ENCODE data around the gene TRABD2A. TPM values are rescaled to one million over a fixed set of nuclear protein-coding genes. Genes with fewer than 3 reads are reported as not detected.

TRABD2A gene
- total RNA-seq, 2 experiments from 2014 or later = 28.5 to 28.6 TPM

DNA sequence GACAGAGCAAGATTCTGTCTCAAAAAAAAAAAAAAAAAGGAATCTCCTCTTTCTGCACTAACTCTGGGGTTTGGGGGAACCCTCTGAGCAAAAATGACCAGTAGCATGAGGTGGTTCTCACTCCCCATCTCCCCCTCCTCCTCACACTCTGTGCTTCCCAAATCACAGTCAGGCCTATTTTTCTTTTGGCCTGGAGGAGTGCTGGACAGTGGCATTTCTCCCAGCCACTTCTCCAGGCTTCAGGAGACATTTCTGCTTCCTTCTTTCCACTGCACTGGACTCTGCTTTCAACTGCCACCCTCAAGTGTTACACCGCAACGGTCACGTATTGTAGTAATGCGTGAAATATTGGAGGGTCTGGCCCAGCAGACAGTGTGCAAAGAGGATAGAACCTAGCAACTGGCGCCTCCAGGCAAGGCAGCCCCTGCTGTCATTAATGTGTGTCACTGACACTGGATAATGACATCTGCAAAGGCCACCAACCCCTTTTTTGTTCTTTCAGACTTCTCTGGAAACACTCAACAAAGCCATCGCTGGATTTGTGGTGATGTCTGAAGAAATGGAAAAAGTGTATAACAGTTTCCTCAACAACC is 68.9 kb downstream of the TRABD2A start:
- POLR2A ChIA-PET = no interaction called here

GRCh38 chr2:84808279-84808678 is 72.6 kb downstream of the TRABD2A start:
- CTCF ChIA-PET = no interaction called here

More for the DNA sequence above, 68.9 kb downstream of the TRABD2A start:
- CTCF ChIA-PET = interaction anchor here (0.6 kb wide), 1 partner anchor 798 kb away, joined by 3 read pairs; no protein-coding TSS in a partner anchor

DNA sequence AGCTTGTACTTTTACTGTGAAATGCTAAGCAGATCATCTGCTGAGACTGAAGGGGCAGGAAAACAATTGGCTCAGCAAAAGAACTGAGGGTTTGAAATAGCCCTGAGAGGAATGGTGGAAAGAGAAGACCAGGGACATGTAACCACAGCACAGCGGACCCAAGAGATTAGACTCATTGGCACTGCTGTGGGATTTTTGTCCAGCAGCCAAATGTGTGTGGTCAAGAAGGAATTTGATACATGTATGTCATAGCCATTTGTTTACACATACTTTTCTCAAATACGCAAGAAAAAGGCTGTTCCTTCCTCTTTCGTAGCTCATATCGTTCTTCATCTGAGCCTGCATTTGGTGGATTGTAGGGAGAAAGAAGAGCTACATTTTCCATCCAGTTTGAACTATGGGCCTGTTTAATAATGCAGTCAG is 73.8 kb downstream of the TRABD2A start:
- ChIA-PET CTCF (no interaction called here), POLR2A (no interaction called here)

More at GRCh38 chr2:84808279-84808678, 72.6 kb downstream of the TRABD2A start:
- POLR2A ChIA-PET = no interaction called here

- CTCF ChIA-PET = no interaction called here
- POLR2A ChIA-PET = no interaction called here
These were observed 75.5 kb downstream of the TRABD2A start for GRCh38 chr2:84805250-84805958.

GRCh38 chr2:84801811-84802210 is 79.1 kb downstream of the TRABD2A start:
- ChIA-PET POLR2A (no interaction called here), CTCF (no interaction called here)

DNA sequence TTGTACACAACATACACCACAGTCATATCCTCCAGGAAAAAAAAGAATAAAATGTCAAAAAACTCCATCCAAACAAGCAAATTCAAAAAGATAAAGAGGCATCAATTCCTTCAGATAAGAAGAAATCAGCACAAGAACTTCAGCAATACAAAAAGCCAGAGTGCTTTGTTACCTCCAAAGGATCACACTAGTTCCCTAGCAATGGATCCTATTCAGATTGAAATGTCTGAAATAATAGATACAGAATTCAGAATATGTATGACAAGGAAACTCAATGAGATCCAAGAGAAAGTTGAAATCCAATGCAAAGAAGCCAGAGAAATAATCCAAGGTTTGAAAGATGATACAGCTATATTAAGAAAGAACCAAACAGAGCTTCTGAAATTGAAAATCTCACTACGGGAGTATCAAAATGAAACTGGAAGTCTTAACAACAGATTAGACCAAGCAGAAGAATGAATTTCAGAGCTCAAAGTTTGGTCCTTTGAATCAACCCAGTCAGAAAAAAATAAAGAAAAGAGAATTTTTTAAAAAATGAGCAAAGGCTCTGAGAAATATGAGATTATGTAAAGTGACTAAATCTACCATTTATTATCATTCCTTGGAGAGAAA is 80.6 kb downstream of the TRABD2A start:
- POLR2A ChIA-PET = no interaction called here

GRCh38 chr2:84799772-84800171 is 81.1 kb downstream of the TRABD2A start:
- POLR2A ChIA-PET = no interaction called here
- CTCF ChIA-PET = no interaction called here

More for the DNA sequence above, 80.6 kb downstream of the TRABD2A start:
- CTCF ChIA-PET = no interaction called here

DNA sequence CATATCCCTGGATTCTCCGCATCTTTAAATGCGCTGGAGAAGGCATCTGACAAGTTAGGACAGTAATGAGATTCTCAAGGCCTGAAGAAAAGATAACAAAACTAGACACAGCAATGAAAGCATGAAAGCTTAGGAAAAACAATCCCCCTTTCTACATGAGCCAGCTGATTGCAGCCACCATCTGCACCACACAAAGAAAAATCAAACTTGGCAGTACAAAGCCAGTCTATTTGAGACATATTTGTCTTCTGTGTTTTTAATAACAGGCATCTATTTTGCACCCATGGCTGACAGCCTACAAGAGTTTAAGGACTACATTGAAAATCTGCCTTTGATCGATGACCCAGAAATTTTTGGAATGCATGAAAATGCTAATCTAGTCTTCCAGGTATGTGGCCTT is 83.6 kb downstream of the TRABD2A start:
- ChIA-PET CTCF (no interaction called here), POLR2A (no interaction called here)

DNA sequence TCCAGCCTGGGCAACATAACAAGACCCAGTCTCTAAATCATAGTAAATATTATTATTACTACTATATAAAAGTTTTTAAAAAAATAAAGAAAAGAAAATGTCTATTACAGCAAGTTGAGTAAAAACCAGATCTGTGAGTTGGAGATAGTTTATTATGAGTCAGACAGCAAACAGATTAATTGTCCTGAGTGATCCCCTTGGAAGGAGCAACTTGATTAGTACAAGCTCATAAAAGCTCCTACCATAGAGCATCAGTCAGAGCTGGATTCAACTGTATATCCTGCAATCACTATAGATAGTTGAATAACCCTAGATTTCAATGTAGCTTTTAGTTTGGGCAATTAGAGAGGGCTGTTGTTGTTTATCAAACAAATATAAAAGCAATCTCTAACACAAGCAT is 84.1 kb downstream of the TRABD2A start:
- ChIA-PET CTCF (no interaction called here), POLR2A (interaction anchor here (0.5 kb wide), 1 partner anchor 177 kb away, joined by 4 read pairs; no protein-coding TSS in a partner anchor)

GRCh38 chr2:84793641-84794040 is 87.2 kb downstream of the TRABD2A start:
- ChIA-PET CTCF (no interaction called here), POLR2A (no interaction called here)

DNA sequence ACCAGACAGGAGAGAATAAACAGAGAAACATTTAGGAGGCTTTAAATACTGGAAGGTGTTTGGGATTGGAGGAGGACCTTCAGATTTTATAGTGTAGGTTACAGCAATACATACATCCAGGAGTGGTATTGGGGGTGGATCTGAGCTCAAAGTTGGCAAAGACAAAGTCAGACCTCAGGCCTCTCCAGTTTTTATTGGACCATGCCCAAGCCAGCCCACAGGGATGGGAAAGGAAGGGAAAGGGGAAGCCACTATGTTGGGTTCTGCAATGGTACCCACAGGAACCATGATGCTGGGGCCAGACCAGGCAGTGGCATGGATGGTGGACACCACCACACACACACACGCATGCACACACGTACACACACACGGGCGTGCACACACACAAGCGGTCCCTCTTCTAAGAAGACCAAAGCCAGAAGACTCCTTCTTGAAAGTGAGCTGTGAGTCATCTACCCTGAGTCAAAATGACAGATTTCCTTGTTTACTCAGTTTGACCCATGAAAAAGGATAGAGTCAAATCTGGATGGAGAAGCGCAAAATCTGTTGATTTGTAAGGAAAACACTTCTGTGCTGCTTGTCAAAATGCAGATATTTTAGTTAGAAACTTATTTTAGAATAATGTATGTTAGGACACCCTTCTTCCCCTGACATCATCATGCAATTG is 87.9 kb downstream of the TRABD2A start:
- CTCF ChIA-PET = no interaction called here
- POLR2A ChIA-PET = no interaction called here

DNA sequence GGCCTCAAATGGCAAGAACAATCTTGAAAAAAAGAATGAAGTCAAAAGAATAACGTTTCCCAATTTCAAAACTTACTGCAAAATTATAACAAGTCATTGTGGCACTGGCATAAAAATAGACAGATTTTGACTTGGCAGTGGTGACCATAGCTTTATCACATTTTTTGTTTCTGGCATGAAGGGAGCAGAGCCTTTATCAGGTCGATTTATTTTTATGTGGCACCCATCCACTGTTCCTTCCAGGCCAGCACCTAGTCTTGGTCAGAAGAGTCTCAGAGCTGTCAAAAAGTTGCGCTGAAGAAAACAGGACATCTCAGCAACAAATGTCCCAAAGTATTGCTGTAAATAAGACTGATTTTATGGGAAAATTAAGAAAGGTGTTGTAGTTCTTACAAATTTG is 92.4 kb downstream of the TRABD2A start:
- CTCF ChIA-PET = no interaction called here

DNA sequence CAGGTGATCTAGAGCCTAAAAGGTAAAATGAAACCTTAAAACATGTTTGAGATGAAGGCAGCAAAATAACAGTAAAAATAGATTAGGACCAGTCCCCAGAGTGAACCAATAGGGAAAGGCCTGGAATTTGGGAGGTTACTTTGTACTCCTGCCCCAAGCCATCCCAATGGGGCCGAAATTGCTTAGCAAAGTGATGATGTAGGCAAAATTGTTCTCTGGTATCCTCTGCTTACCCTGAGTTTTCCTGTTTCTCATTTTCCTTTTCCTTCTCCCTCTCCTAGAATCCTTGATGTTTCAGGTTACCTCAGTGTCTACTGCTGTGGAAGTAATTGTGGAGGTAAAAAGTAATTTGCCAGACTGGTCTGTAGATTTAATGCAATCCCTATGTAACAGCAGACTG is 92.9 kb downstream of the TRABD2A start:
- ChIA-PET POLR2A (no interaction called here), CTCF (no interaction called here)

More for the DNA sequence above, 92.4 kb downstream of the TRABD2A start:
- POLR2A ChIA-PET = no interaction called here

- CTCF ChIA-PET = interaction anchor here (0.7 kb wide), 1 partner anchor 134 kb away, joined by 6 read pairs; no protein-coding TSS in a partner anchor
These were observed 94.3 kb downstream of the TRABD2A start for GRCh38 chr2:84786601-84787000.

DNA sequence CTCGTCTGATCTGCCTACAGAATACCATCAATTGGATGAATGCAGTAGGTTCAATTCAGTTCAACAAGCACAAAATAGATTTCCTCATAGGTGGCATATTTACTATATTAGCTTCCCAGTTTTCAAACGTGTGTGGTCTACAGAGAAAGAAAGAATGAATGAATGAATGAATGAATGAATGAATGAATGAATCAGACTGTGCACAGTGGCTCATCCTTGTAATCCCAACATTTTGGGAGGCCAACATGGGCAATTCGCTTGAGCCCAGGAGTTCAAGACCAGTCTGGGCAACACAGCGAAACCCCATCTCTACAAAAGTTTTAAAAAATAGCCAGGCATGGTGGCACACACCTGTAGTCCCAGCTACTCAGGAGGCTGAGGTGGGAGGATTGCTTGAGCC is 94.9 kb downstream of the TRABD2A start:
- CTCF ChIA-PET = no interaction called here
- POLR2A ChIA-PET = no interaction called here

More at GRCh38 chr2:84786601-84787000, 94.3 kb downstream of the TRABD2A start:
- POLR2A ChIA-PET = no interaction called here

DNA sequence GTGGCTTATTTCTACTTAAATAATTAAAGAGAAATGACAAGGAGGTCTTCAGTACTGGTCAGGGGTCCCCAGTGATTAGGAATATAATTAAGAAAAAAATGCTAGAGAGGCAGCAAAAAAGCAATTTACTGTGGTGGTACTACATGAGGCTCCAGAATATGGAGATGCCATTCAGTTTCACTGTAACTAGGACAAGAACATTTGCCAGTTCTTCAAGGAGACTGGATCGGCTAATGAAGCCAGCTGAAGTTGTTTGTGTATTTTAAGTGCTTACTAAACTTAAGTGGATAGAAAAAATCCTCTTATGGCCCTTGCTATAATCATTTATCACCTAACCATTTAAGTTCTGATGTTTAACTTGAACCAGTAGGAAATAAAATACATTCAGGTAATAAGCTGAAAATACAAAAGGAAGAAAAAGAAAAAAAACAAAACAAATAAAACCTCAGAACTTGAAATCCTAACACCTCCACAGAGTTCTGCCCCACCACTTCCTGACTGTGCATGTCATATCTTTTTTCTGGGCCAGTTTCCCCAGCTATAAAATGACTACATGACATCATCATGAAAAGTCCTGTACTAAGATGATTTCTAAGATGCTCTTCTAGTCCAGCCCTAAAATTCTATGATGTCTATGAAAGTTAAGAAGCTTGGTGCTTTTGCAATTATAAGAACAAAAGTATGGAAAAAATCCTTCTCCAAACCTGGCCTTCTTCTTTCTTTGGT is 98.0 kb downstream of the TRABD2A start:
- CTCF ChIA-PET = interaction anchor here (0.6 to 0.7 kb wide), 2 partner anchors 99 to 1035 kb away, joined by 3 to 4 read pairs; no protein-coding TSS in a partner anchor
- POLR2A ChIA-PET = no interaction called here

DNA sequence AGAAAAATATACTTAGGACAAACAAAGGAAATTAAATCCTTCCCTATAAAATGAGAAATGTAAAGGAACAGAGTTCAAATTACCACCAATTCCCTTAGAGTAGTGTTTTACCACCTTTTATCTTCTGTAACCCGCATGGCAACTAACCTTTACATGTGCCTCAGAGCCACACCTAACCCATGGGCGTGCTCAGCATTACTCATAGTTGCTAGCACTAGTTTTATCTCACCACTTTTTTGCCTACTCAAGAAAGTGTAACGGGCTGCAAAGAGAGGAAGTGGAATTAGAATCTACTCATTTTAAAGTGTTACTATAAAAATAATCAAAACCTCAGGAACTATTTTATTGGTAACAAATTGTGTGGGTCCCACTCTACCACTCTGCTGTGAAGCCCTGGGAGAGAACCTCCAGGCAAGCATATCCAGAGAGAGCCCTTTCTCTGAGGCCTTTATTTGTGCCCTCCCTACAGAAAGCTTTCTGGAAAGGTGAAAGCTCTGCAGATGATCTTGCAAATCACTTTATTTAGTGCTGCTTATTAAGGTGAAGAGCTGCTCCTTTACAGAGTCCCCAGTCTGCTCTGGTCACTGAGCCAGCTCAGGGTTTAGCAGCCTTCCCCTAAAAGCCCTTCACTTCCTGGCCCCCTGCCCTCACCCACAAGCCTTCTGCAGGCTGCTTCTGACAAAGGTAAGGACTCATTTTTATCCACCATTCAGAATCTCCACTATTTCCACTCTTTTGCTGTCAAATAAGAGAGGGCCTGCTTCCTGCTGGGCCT is 98.8 kb downstream of the TRABD2A start:
- ChIA-PET CTCF (no interaction called here), POLR2A (no interaction called here)

GRCh38 chr2:84779781-84780180 is 101.1 kb downstream of the TRABD2A start:
- CTCF ChIA-PET = interaction anchor here (1.4 kb wide), 1 partner anchor 39 kb away, joined by 3 read pairs; no protein-coding TSS in a partner anchor
- POLR2A ChIA-PET = no interaction called here

Data from activated CD8-positive, alpha-beta memory T cell treated with anti-CD3 and anti-CD28 coated beads for 36 hours (primary cell).